Right lobe of liver (tissue), 4 donors: Measurements from ENCODE around the gene BPIFB3.

Experiments used
- POLR2A ChIP-seq: fragments of 450-650 bp; IDR thresholded peaks from one replicate; pipeline ENCODE4 v1.6.1; 2017; ENCODE audit warnings: antibody characterized with exemption, mild to moderate bottlenecking
- TF ChIP-seq, protein P1 (sequence below), 4 donors: fragments of 200-600 bp in 3 of 4; fragments of 450-650 bp in 1 of 4; IDR thresholded peaks; one replicate each; pipeline versions ENCODE4 v1.5.1 to v1.8.0; 2016 to 2022; ENCODE audit warnings: antibody characterized with exemption in 4 of 4, mild to moderate bottlenecking in 2 of 4
- donor health status: DM: no; HTN: no; CAD: no.
- donor health status: DM: no; HTN: no; CAD: no.
- donor health status: DM: no; HTN: yes; CAD: no.

DNA sequence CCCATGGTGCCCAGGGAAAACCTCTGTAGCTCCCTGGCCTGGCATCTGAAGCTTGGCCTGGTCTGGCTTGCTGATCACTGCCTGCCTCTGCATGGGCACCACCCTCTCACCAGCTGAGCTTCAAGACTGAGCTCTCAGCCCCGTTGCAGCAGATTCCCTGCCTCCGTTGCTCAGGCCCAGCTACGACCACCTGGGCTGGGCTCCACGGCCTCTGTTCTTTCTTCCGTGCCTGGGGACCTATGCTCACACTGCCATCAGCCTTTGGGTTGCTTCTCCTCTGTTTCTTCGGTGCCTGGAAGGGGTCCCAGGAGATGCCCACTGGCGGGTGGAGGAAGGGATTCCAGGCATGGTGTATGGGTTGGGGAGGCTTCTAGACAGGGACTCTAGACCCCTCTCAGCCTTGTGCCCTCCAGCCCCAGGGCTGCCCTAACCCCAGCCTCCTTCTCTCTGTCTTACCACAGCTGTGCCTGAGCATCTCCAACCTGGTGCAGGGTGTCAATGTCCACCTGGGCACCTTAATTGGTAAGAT is 37.1 kb upstream of the BPIFB3 start:
- TF ChIP-seq POLR2A = no peak
- TF ChIP-seq, protein P1, sequence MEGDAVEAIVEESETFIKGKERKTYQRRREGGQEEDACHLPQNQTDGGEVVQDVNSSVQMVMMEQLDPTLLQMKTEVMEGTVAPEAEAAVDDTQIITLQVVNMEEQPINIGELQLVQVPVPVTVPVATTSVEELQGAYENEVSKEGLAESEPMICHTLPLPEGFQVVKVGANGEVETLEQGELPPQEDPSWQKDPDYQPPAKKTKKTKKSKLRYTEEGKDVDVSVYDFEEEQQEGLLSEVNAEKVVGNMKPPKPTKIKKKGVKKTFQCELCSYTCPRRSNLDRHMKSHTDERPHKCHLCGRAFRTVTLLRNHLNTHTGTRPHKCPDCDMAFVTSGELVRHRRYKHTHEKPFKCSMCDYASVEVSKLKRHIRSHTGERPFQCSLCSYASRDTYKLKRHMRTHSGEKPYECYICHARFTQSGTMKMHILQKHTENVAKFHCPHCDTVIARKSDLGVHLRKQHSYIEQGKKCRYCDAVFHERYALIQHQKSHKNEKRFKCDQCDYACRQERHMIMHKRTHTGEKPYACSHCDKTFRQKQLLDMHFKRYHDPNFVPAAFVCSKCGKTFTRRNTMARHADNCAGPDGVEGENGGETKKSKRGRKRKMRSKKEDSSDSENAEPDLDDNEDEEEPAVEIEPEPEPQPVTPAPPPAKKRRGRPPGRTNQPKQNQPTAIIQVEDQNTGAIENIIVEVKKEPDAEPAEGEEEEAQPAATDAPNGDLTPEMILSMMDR (IDR thresholded peaks at IDR 0.05) = no peak
